GM18502 (cell line): ENCODE data around the gene XAGE1B.
"Not testable (repeated sequence)": the region's sequence is repeated elsewhere in the genome, so short reads cannot be mapped to it uniquely, and the experiment has no call there.

Source experiments
- ATAC-seq: cut with Tn5 transposase; IDR thresholded peaks from one replicate; pipeline ENCODE4 v1.9.1; 2021; ENCODE audit warnings: mild to moderate bottlenecking; ENCODE audit not compliant: unreplicated experiment, poor library complexity

XAGE1B gene

DNA sequence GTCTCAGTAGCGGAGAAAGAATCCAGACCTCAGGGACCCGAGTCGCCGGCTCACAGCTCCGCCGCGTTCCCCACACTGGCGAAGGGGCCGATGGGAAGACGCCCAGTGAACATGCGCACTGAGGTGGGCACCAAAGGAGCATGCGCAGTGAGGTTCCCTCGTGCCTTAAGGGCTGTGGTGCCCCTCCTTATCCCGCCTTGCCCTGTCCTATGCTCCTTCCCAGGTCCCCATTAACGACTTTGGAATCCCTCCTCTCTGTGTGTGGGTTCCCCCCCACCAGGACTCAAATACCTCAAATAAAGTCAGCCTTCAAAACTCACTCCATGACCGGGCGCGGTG lies at the start of gene XAGE1B:
Gene XAGE1B, minus strand, starts transcription at position 77 of the 339 bp plus-strand sequence. CDS start 1,536 bp downstream, outside the sequence.
- ATAC-seq = not testable (repeated sequence)

- ATAC-seq = no peak
Measured at GRCh38 chrX:52563105-52563504, 46.2 kb upstream of the XAGE1B start.

GRCh38 chrX:52558140-52558539 lies 41.3 kb upstream of the XAGE1B start:
- no peak for ATAC-seq

GRCh38 chrX:52556741-52557140 lies 39.9 kb upstream of the XAGE1B start:
- no peak for ATAC-seq

- ATAC-seq = no peak
Measured at GRCh38 chrX:52553995-52554642, 37.3 kb upstream of the XAGE1B start.

GRCh38 chrX:52548769-52549168 lies 31.9 kb upstream of the XAGE1B start:
- not testable (repeated sequence) for ATAC-seq

- ATAC-seq = no peak
Measured at GRCh38 chrX:52544147-52544840, 27.4 kb upstream of the XAGE1B start.

DNA sequence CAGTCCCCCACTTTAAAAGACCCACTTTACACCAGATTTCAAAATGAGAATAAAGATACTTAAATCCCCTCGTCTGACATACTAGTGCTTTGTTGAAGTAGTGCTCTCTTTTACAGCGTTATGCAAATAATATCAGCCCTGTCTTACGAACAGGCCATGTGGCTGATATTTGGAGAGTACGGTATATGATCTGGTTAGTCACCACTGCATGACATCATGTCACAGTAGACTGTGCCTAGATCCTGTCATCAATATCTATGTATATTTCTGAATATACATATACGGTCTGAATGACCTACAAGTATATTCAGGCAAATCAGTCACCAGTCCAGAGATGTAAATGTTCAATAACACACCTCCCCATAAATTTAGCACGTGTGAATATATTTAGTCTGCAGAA lies 25.4 kb upstream of the XAGE1B start:
- no peak for ATAC-seq

GRCh38 chrX:52541051-52541450 lies 24.2 kb upstream of the XAGE1B start:
- ATAC-seq = not testable (repeated sequence)

DNA sequence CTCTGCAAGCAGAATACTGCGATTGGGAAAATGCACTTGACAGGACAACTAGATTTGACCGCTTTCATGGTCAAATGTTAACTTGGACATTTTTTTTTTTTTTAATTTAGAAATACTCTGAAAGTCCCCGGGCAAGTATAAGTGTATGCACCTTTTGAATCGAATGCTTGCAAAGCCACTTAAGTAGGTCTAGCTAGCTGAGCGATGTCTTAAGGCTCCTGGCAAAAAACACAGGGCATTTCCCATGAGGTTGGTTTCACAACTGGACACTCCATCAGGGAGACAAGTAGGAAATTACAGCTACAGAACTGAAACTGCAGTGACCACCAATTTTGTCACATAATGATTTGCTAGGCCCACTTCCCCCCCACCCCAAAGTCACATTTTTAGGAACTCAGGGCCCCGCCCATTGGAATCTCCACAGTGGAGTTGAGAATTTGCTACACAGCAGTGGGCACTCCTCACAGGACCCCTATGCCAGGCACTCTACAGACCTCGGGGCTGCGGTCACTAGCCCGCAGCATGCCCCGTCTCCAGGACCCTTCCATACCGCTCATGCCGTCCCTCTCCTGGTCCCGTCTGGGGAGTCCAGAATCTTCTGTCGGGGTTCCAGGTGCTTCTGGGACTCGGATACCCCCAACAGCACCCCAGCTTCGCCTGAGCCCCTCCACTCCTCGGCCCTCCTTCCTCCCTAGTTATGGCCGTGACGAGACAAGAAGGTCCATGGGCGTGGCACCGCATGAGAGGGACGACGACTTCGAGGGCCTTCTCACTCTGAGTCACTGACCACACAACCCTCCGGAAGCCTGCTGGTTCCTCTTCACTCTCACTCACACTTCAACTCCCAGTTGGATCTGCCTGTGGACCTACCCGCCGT lies 515 bp downstream of the XAGE1B start:
- not testable (repeated sequence) for ATAC-seq

DNA sequence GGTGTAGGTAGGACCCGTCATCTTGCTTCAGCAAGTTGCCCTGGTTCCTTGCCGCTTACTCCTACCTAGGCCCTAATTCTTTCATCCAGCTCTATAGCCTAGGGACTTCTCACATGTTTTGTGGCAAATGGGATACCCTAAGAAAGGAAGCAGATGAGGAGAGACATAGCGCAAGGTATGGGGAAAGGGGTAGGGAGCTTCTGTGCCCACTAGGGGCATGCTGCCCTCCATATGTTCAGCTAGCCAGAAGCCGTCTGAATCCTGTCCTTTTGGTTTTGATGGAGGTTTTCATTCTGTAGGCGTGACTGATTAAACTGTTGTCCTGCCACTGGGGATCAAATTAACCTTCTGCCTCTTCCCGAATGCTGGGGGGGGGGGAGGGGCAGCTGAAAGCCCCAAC lies 5.7 kb downstream of the XAGE1B start:
- ATAC-seq = not testable (repeated sequence)

GRCh38 chrX:52509916-52510315 lies 6.9 kb downstream of the XAGE1B start:
- ATAC-seq = no peak

DNA sequence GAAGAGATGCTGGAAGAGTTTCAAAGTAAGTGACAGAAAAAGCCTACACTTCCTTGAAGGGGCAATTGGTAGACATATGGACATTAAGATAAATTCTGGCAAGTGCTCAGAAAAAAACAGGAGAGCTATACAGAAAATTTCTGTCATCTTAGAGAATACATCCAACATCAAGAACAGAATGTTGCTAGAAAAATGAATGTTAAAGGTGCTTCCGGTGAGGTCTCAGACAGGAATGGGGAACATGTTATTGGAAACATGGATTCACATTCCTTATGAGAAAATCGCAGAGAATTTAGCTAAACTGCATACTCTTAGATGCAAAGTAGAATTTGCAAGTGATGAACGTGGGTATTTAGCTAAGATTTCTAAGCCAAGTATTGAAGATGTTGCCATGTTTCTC lies 9.5 kb downstream of the XAGE1B start:
- ATAC-seq = no peak

GRCh38 chrX:52504551-52504950 lies 12.3 kb downstream of the XAGE1B start:
- ATAC-seq = no peak

GRCh38 chrX:52501362-52501761 lies 15.5 kb downstream of the XAGE1B start:
- ATAC-seq = not testable (repeated sequence)

DNA sequence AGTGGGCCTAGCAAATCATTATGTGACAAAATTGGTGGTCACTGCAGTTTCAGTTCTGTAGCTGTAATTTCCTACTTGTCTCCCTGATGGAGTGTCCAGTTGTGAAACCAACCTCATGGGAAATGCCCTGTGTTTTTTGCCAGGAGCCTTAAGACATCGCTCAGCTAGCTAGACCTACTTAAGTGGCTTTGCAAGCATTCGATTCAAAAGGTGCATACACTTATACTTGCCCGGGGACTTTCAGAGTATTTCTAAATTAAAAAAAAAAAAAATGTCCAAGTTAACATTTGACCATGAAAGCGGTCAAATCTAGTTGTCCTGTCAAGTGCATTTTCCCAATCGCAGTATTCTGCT lies 20.5 kb downstream of the XAGE1B start:
- not testable (repeated sequence) for ATAC-seq

DNA sequence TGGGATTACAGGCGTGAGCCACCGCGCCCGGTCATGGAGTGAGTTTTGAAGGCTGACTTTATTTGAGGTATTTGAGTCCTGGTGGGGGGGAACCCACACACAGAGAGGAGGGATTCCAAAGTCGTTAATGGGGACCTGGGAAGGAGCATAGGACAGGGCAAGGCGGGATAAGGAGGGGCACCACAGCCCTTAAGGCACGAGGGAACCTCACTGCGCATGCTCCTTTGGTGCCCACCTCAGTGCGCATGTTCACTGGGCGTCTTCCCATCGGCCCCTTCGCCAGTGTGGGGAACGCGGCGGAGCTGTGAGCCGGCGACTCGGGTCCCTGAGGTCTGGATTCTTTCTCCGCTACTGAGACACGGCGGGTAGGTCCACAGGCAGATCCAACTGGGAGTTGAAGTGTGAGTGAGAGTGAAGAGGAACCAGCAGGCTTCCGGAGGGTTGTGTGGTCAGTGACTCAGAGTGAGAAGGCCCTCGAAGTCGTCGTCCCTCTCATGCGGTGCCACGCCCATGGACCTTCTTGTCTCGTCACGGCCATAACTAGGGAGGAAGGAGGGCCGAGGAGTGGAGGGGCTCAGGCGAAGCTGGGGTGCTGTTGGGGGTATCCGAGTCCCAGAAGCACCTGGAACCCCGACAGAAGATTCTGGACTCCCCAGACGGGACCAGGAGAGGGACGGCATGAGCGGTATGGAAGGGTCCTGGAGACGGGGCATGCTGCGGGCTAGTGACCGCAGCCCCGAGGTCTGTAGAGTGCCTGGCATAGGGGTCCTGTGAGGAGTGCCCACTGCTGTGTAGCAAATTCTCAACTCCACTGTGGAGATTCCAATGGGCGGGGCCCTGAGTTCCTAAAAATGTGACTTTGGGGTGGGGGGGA lies 21.1 kb downstream of the XAGE1B start, which contains the start of gene XAGE1A:
Gene XAGE1A, plus strand, starts transcription at position 264 of the 874 bp plus-strand sequence. CDS start 1,554 bp downstream, outside the sequence.
- not testable (repeated sequence) for ATAC-seq

- not testable (repeated sequence) for ATAC-seq
Measured at GRCh38 chrX:52471301-52471700, 45.6 kb downstream of the XAGE1B start.
